ENCODE results near the gene ART1.

Gene ART1

GRCh38 chr11:3666023-3666530 is 21.1 kb downstream of the ART1 start:
- Histone ChIP-seq H3K9ac (ENCODE audit: low read length) (no peak overlapping the region), H3K27ac (ENCODE audit: low read depth, low read length) (no peak overlapping the region), H3K4me1 (ENCODE audit: control insufficient read depth, insufficient read depth, low read length) (no peaks in the 10 kb centered on the region), H3K4me3 (ENCODE audit: low read depth, low read length) (no peak overlapping the region), H3K9me3 (ENCODE audit: control insufficient read depth, insufficient read depth, low read depth, low read length) (no peaks in the 10 kb centered on the region), H3K27me3 (ENCODE audit: control insufficient read depth, insufficient read depth, low read length) (no peaks in the 10 kb centered on the region), H3K36me3 (ENCODE audit: control insufficient read depth, insufficient read depth, low read length) (peaks cover 33% of the 10 kb centered on the region)

GRCh38 chr11:3667149-3668035 is 22.5 kb downstream of the ART1 start:
- peaks cover 9% of the 10 kb centered on the region; the same call in 1 of the 2 replicates for H3K4me1 ChIP-seq (ENCODE audit: control insufficient read depth, insufficient read depth, low read length)
- H3K9me3 ChIP-seq (ENCODE audit: control insufficient read depth, insufficient read depth, low read depth, low read length): no peaks in the 10 kb centered on the region
- peaks cover 44% of the 10 kb centered on the region for H3K36me3 ChIP-seq (ENCODE audit: control insufficient read depth, insufficient read depth, low read length)

GRCh38 chr11:3669128-3669527 is 24.2 kb downstream of the ART1 start:
- Histone ChIP-seq H3K9me3 (ENCODE audit: control insufficient read depth, insufficient read depth, low read depth, low read length) (no peaks in the 10 kb centered on the region), H3K27ac (ENCODE audit: low read depth, low read length) (no peak overlapping the region), H3K4me1 (ENCODE audit: control insufficient read depth, insufficient read depth, low read length) (peaks cover 9% of the 10 kb centered on the region; the same call in 1 of the 2 replicates), H3K27me3 (ENCODE audit: control insufficient read depth, insufficient read depth, low read length) (no peaks in the 10 kb centered on the region), H3K4me3 (ENCODE audit: low read depth, low read length) (no peak overlapping the region), H3K9ac (ENCODE audit: low read length) (no peak overlapping the region), H3K36me3 (ENCODE audit: control insufficient read depth, insufficient read depth, low read length) (peaks cover 56% of the 10 kb centered on the region)

More at GRCh38 chr11:3667149-3668035, 22.5 kb downstream of the ART1 start:
- no peak overlapping the region for H3K27ac ChIP-seq (ENCODE audit: low read depth, low read length)
- H3K9ac ChIP-seq (ENCODE audit: low read length): no peak overlapping the region
- H3K4me3 ChIP-seq (ENCODE audit: low read depth, low read length): no peak overlapping the region
- H3K27me3 ChIP-seq (ENCODE audit: control insufficient read depth, insufficient read depth, low read length): no peaks in the 10 kb centered on the region

- Histone ChIP-seq H3K27me3 (ENCODE audit: control insufficient read depth, insufficient read depth, low read length) (no peaks in the 10 kb centered on the region), H3K27ac (ENCODE audit: low read depth, low read length) (no peak overlapping the region), H3K9ac (ENCODE audit: low read length) (no peak overlapping the region), H3K4me1 (ENCODE audit: control insufficient read depth, insufficient read depth, low read length) (peaks cover 9% of the 10 kb centered on the region; the same call in 1 of the 2 replicates), H3K4me3 (ENCODE audit: low read depth, low read length) (no peak overlapping the region), H3K9me3 (ENCODE audit: control insufficient read depth, insufficient read depth, low read depth, low read length) (no peaks in the 10 kb centered on the region), H3K36me3 (ENCODE audit: control insufficient read depth, insufficient read depth, low read length) (peaks cover 62% of the 10 kb centered on the region)
These were observed 24.8 kb downstream of the ART1 start for GRCh38 chr11:3669742-3670183.

- Histone ChIP-seq H3K9me3 (ENCODE audit: control insufficient read depth, insufficient read depth, low read depth, low read length) (no peaks in the 10 kb centered on the region), H3K36me3 (ENCODE audit: control insufficient read depth, insufficient read depth, low read length) (peaks cover 65% of the 10 kb centered on the region), H3K27me3 (ENCODE audit: control insufficient read depth, insufficient read depth, low read length) (no peaks in the 10 kb centered on the region), H3K4me3 (ENCODE audit: low read depth, low read length) (no peak within 1 kb of the TSS), H3K4me1 (ENCODE audit: control insufficient read depth, insufficient read depth, low read length) (peaks cover 9% of the 10 kb centered on the region; the same call in 1 of the 2 replicates), H3K27ac (ENCODE audit: low read depth, low read length) (no peak within 1 kb of the TSS), H3K9ac (ENCODE audit: low read length) (peak within 1 kb of the TSS; percentile 15)
These were observed 26.7 kb downstream of the ART1 start, which contains the start of gene CHRNA10 for GRCh38 chr11:3671334-3672254. CHRNA10 (minus strand) TSS chr11:3671384; CDS start chr11:3671312, 72 bp downstream.

- Histone ChIP-seq H3K36me3 (ENCODE audit: control insufficient read depth, insufficient read depth, low read length) (peaks cover 82% of the 10 kb centered on the region), H3K27me3 (ENCODE audit: control insufficient read depth, insufficient read depth, low read length) (no peaks in the 10 kb centered on the region), H3K9me3 (ENCODE audit: control insufficient read depth, insufficient read depth, low read depth, low read length) (no peaks in the 10 kb centered on the region), H3K9ac (ENCODE audit: low read length) (no peak overlapping the region), H3K4me3 (ENCODE audit: low read depth, low read length) (no peak overlapping the region), H3K4me1 (ENCODE audit: control insufficient read depth, insufficient read depth, low read length) (peaks cover 9% of the 10 kb centered on the region; the same call in 1 of the 2 replicates), H3K27ac (ENCODE audit: low read depth, low read length) (no peak overlapping the region)
These were observed 29.3 kb downstream of the ART1 start for GRCh38 chr11:3674189-3674588.

- no peak overlapping the region for H3K27ac ChIP-seq (ENCODE audit: low read depth, low read length)
- H3K9ac ChIP-seq (ENCODE audit: low read length): no peak overlapping the region
- H3K36me3 ChIP-seq (ENCODE audit: control insufficient read depth, insufficient read depth, low read length): peaks cover 90% of the 10 kb centered on the region
- peaks cover 9% of the 10 kb centered on the region; the same call in 1 of the 2 replicates for H3K4me1 ChIP-seq (ENCODE audit: control insufficient read depth, insufficient read depth, low read length)
- H3K4me3 ChIP-seq (ENCODE audit: low read depth, low read length): no peak overlapping the region
- H3K27me3 ChIP-seq (ENCODE audit: control insufficient read depth, insufficient read depth, low read length): no peaks in the 10 kb centered on the region
- no peaks in the 10 kb centered on the region for H3K9me3 ChIP-seq (ENCODE audit: control insufficient read depth, insufficient read depth, low read depth, low read length)
These were observed 31.0 kb downstream of the ART1 start for GRCh38 chr11:3675971-3676370.

- H3K36me3 ChIP-seq (ENCODE audit: control insufficient read depth, insufficient read depth, low read length): peaks cover 96% of the 10 kb centered on the region
- H3K27me3 ChIP-seq (ENCODE audit: control insufficient read depth, insufficient read depth, low read length): no peaks in the 10 kb centered on the region
- H3K27ac ChIP-seq (ENCODE audit: low read depth, low read length): no peak overlapping the region
- H3K4me1 ChIP-seq (ENCODE audit: control insufficient read depth, insufficient read depth, low read length): no peaks in the 10 kb centered on the region
- no peak overlapping the region for H3K4me3 ChIP-seq (ENCODE audit: low read depth, low read length)
- H3K9me3 ChIP-seq (ENCODE audit: control insufficient read depth, insufficient read depth, low read depth, low read length): no peaks in the 10 kb centered on the region
- H3K9ac ChIP-seq (ENCODE audit: low read length): no peak overlapping the region
These were observed 34.1 kb downstream of the ART1 start for GRCh38 chr11:3679077-3679476.

- peaks cover 98% of the 10 kb centered on the region for H3K36me3 ChIP-seq (ENCODE audit: control insufficient read depth, insufficient read depth, low read length)
- H3K27ac ChIP-seq (ENCODE audit: low read depth, low read length): no peak overlapping the region
- H3K27me3 ChIP-seq (ENCODE audit: control insufficient read depth, insufficient read depth, low read length): no peaks in the 10 kb centered on the region
- no peaks in the 10 kb centered on the region for H3K4me1 ChIP-seq (ENCODE audit: control insufficient read depth, insufficient read depth, low read length)
- no peak overlapping the region for H3K4me3 ChIP-seq (ENCODE audit: low read depth, low read length)
- no peaks in the 10 kb centered on the region for H3K9me3 ChIP-seq (ENCODE audit: control insufficient read depth, insufficient read depth, low read depth, low read length)
- no peak overlapping the region for H3K9ac ChIP-seq (ENCODE audit: low read length)
These were observed 38.1 kb downstream of the ART1 start for GRCh38 chr11:3683039-3683438.

GRCh38 chr11:3684129-3684818 is 39.3 kb downstream of the ART1 start:
- Histone ChIP-seq H3K36me3 (ENCODE audit: control insufficient read depth, insufficient read depth, low read length) (peaks cover 91% of the 10 kb centered on the region), H3K9ac (ENCODE audit: low read length) (no peak overlapping the region), H3K27me3 (ENCODE audit: control insufficient read depth, insufficient read depth, low read length) (no peaks in the 10 kb centered on the region), H3K4me3 (ENCODE audit: low read depth, low read length) (no peak overlapping the region), H3K4me1 (ENCODE audit: control insufficient read depth, insufficient read depth, low read length) (no peaks in the 10 kb centered on the region), H3K9me3 (ENCODE audit: control insufficient read depth, insufficient read depth, low read depth, low read length) (no peaks in the 10 kb centered on the region), H3K27ac (ENCODE audit: low read depth, low read length) (no peak overlapping the region)
